ENCODE results near the gene CHSY3. TPM values are rescaled to one million over a fixed set of nuclear protein-coding genes. Genes with fewer than 3 reads are reported as not detected.

CHSY3 gene
- total and polyA plus RNA-seq, 2 experiments from 2014 or later, result 0.44 to 3.0 TPM

DNA sequence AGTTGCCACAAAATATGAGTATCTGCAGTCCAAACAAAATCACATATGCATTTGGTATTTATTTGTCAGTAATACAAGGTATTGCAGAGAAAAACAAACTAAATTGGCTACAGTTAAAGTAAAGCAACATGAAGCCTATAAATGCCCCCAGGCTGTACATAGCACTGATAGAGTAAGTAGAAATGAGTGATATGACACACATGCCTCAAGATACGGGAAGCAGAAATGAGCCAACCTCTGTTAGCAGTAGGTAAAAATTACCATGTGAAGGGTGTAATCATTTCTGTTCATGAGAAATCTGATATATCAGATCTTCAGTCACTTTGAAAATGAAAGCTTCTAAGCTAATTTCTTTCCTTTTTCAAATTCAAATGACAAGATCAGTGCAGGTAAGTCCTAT lies 131.1 kb downstream of the CHSY3 start:
- H3K27ac Mint-ChIP-seq, result no peak overlapping the region
- H3K4me1 ChIP-seq (ENCODE audit: insufficient read depth), result peaks cover 17% of the 10 kb centered on the region; the same call in 1 of the 2 replicates
- H3K36me3 ChIP-seq (ENCODE audit: insufficient read depth), result no peaks in the 10 kb centered on the region
- H3K4me3 ChIP-seq, result no peak overlapping the region
- H2AFZ ChIP-seq, result no peak overlapping the region
- no peak for DNase-seq (ENCODE audit: low spot score)
- no peaks in the 10 kb centered on the region for H3K79me2 ChIP-seq (replicated peaks; ENCODE audit: insufficient read depth)
- no peaks in the 10 kb centered on the region for H3K9me3 Mint-ChIP-seq
- H3F3A ChIP-seq (replicated peaks; ENCODE audit: low read depth), result no peaks in the 10 kb centered on the region
- no peak overlapping the region for H3K4me2 ChIP-seq
- H3K4me1 Mint-ChIP-seq, result peaks cover 30% of the 10 kb centered on the region
- H3K9me2 ChIP-seq (ENCODE audit: insufficient read depth), result no peaks in the 10 kb centered on the region
- H3K27me3 ChIP-seq (ENCODE audit: insufficient read depth), result no peaks in the 10 kb centered on the region
- no peak for TF ChIP-seq CREB1 (CRISPR knock-in tag; IDR thresholded peaks at IDR 0.05; ENCODE audit: low read depth)
- H3K27me3 Mint-ChIP-seq (ENCODE audit: insufficient read depth, low read depth, poor library complexity), result no peaks in the 10 kb centered on the region
- H3K36me3 Mint-ChIP-seq (ENCODE audit: low read depth), result no peaks in the 10 kb centered on the region
- H3K4me3 Mint-ChIP-seq, result no peak overlapping the region
- no peak overlapping the region for H3K27ac ChIP-seq (ENCODE audit: low read depth)
- no peaks in the 10 kb centered on the region for H4K20me1 ChIP-seq (replicated peaks; ENCODE audit: insufficient read depth)
- no peak for ATAC-seq

- H3K27ac Mint-ChIP-seq, result no peak overlapping the region
- no peak overlapping the region for H2AFZ ChIP-seq
- H3K4me1 ChIP-seq (ENCODE audit: insufficient read depth), result peaks cover 17% of the 10 kb centered on the region; the same call in 1 of the 2 replicates
- peak; percentile 31 for DNase-seq (ENCODE audit: low spot score)
- H3K27ac ChIP-seq (ENCODE audit: low read depth), result no peak overlapping the region
- H3K4me1 Mint-ChIP-seq, result peaks cover 30% of the 10 kb centered on the region
- ATAC-seq, result peak; percentile 56
- no peaks in the 10 kb centered on the region for H3K36me3 ChIP-seq (ENCODE audit: insufficient read depth)
- no peaks in the 10 kb centered on the region for H3K9me3 Mint-ChIP-seq
- no peak overlapping the region for H3K4me3 Mint-ChIP-seq
- H3K9me2 ChIP-seq (ENCODE audit: insufficient read depth), result no peaks in the 10 kb centered on the region
- no peaks in the 10 kb centered on the region for H3K27me3 ChIP-seq (ENCODE audit: insufficient read depth)
- H4K20me1 ChIP-seq (replicated peaks; ENCODE audit: insufficient read depth), result no peaks in the 10 kb centered on the region
- no peaks in the 10 kb centered on the region for H3K36me3 Mint-ChIP-seq (ENCODE audit: low read depth)
- H3K79me2 ChIP-seq (replicated peaks; ENCODE audit: insufficient read depth), result no peaks in the 10 kb centered on the region
- H3K4me2 ChIP-seq, result 0 out of 2 replicates have a peak overlapping the region, but pooled peaks have one; percentile 4
- H3K27me3 Mint-ChIP-seq (ENCODE audit: insufficient read depth, low read depth, poor library complexity), result no peaks in the 10 kb centered on the region
- no peaks in the 10 kb centered on the region for H3F3A ChIP-seq (replicated peaks; ENCODE audit: low read depth)
- H3K4me3 ChIP-seq, result no peak overlapping the region
- no peak for TF ChIP-seq EZH2 (IDR thresholded peaks at IDR 0.05; ENCODE audit: low read depth, unreplicated experiment)
- TF ChIP-seq, protein P1, sequence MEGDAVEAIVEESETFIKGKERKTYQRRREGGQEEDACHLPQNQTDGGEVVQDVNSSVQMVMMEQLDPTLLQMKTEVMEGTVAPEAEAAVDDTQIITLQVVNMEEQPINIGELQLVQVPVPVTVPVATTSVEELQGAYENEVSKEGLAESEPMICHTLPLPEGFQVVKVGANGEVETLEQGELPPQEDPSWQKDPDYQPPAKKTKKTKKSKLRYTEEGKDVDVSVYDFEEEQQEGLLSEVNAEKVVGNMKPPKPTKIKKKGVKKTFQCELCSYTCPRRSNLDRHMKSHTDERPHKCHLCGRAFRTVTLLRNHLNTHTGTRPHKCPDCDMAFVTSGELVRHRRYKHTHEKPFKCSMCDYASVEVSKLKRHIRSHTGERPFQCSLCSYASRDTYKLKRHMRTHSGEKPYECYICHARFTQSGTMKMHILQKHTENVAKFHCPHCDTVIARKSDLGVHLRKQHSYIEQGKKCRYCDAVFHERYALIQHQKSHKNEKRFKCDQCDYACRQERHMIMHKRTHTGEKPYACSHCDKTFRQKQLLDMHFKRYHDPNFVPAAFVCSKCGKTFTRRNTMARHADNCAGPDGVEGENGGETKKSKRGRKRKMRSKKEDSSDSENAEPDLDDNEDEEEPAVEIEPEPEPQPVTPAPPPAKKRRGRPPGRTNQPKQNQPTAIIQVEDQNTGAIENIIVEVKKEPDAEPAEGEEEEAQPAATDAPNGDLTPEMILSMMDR (conservative IDR thresholded peaks at IDR 0.05; ENCODE audit: low read depth in 2 of 2), result no peak
- TF ChIP-seq, protein P2, sequence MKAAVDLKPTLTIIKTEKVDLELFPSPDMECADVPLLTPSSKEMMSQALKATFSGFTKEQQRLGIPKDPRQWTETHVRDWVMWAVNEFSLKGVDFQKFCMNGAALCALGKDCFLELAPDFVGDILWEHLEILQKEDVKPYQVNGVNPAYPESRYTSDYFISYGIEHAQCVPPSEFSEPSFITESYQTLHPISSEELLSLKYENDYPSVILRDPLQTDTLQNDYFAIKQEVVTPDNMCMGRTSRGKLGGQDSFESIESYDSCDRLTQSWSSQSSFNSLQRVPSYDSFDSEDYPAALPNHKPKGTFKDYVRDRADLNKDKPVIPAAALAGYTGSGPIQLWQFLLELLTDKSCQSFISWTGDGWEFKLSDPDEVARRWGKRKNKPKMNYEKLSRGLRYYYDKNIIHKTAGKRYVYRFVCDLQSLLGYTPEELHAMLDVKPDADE (IDR thresholded peaks at IDR 0.05), result no peak
- no peak for TF ChIP-seq EZH2phosphoT487 (IDR thresholded peaks at IDR 0.05; ENCODE audit: unreplicated experiment)
- no peak for TF ChIP-seq ZNF331 (CRISPR knock-in tag; IDR thresholded peaks at IDR 0.05; ENCODE audit: low read depth)
- TF ChIP-seq STAT1 (IDR thresholded peaks at IDR 0.05; ENCODE audit: unreplicated experiment), result no peak
- no peak for TF ChIP-seq REST (IDR thresholded peaks at IDR 0.05; ENCODE audit: unreplicated experiment)
- TF ChIP-seq NANOG (IDR thresholded peaks at IDR 0.05; ENCODE audit: borderline replicate concordance), result no peak
- TF ChIP-seq, protein P3, sequence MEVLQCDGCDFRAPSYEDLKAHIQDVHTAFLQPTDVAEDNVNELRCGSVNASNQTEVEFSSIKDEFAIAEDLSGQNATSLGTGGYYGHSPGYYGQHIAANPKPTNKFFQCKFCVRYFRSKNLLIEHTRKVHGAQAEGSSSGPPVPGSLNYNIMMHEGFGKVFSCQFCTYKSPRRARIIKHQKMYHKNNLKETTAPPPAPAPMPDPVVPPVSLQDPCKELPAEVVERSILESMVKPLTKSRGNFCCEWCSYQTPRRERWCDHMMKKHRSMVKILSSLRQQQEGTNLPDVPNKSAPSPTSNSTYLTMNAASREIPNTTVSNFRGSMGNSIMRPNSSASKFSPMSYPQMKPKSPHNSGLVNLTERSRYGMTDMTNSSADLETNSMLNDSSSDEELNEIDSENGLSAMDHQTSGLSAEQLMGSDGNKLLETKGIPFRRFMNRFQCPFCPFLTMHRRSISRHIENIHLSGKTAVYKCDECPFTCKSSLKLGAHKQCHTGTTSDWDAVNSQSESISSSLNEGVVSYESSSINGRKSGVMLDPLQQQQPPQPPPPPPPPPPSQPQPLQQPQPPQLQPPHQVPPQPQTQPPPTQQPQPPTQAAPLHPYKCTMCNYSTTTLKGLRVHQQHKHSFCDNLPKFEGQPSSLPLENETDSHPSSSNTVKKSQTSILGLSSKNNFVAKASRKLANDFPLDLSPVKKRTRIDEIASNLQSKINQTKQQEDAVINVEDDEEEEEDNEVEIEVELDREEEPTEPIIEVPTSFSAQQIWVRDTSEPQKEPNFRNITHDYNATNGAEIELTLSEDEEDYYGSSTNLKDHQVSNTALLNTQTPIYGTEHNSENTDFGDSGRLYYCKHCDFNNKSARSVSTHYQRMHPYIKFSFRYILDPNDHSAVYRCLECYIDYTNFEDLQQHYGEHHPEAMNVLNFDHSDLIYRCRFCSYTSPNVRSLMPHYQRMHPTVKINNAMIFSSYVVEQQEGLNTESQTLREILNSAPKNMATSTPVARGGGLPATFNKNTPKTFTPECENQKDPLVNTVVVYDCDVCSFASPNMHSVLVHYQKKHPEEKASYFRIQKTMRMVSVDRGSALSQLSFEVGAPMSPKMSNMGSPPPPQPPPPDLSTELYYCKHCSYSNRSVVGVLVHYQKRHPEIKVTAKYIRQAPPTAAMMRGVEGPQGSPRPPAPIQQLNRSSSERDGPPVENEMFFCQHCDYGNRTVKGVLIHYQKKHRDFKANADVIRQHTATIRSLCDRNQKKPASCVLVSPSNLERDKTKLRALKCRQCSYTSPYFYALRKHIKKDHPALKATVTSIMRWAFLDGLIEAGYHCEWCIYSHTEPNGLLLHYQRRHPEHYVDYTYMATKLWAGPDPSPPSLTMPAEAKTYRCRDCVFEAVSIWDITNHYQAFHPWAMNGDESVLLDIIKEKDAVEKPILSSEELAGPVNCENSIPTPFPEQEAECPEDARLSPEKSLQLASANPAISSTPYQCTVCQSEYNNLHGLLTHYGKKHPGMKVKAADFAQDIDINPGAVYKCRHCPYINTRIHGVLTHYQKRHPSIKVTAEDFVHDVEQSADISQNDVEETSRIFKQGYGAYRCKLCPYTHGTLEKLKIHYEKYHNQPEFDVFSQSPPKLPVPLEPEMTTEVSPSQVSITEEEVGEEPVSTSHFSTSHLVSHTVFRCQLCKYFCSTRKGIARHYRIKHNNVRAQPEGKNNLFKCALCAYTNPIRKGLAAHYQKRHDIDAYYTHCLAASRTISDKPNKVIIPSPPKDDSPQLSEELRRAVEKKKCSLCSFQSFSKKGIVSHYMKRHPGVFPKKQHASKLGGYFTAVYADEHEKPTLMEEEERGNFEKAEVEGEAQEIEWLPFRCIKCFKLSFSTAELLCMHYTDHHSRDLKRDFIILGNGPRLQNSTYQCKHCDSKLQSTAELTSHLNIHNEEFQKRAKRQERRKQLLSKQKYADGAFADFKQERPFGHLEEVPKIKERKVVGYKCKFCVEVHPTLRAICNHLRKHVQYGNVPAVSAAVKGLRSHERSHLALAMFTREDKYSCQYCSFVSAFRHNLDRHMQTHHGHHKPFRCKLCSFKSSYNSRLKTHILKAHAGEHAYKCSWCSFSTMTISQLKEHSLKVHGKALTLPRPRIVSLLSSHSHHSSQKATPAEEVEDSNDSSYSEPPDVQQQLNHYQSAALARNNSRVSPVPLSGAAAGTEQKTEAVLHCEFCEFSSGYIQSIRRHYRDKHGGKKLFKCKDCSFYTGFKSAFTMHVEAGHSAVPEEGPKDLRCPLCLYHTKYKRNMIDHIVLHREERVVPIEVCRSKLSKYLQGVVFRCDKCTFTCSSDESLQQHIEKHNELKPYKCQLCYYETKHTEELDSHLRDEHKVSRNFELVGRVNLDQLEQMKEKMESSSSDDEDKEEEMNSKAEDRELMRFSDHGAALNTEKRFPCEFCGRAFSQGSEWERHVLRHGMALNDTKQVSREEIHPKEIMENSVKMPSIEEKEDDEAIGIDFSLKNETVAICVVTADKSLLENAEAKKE (CRISPR knock-in tag; IDR thresholded peaks at IDR 0.05), result no peak
Observed at GRCh38 chr5:130037905-130038304, 133.6 kb downstream of the CHSY3 start.

All from GM23338 (cell line).